Stomach (tissue), 4 donors: ENCODE data around the gene TTC34.

Source experiments
- EP300 ChIP-seq: sonication (generic); formaldehyde crosslinking; IDR thresholded peaks from one replicate; pipeline ENCODE4 v1.6.1; 2017; ENCODE audit warnings: antibody characterized with exemption
- POLR2A ChIP-seq, 4 donors: fragments of 450-650 bp; IDR thresholded peaks; one replicate each; pipeline ENCODE4 v1.6.1; 2016; ENCODE audit warnings: antibody characterized with exemption in 4 of 4, control low read depth in 2 of 4, mild to moderate bottlenecking in 1 of 4, moderate library complexity in 1 of 4
- POLR2AphosphoS5 ChIP-seq, 3 donors: sonication (generic); formaldehyde crosslinking; IDR thresholded peaks; one replicate each; pipeline ENCODE4 v1.6.1; 2016; ENCODE audit warnings: antibody characterized with exemption in 3 of 3
- TF ChIP-seq, protein P1 (sequence below), 7 experiments: fragments of 450-650 bp in 4 of 7; fragments of 200-600 bp in 3 of 7; sonication (generic) in 3 of 7; IDR thresholded peaks; one replicate each; pipeline ENCODE4 v1.5.1; 2016 to 2019; ENCODE audit warnings: antibody characterized with exemption in 7 of 7, control low read depth in 2 of 7, mild to moderate bottlenecking in 1 of 7

DNA sequence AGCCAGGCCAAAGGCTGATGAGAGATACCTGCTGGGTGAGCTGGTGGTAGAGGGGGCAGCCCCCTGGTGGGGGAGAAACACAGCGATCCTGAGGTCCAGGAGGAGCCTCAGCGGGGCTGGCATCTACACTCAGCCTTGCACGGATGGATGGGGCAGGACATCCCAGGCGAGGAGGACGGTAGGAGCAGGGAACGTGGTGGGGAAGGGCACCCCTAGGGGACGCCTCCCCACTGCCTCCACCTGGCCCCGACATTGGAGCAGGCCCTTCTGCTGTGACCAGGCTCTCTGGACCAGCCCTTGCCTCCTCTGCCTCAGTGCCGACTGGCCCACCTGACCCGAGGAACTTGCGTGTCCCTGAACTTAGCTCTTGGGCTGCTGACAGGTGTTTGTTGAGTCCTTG is 162.3 kb downstream of the TTC34 start:
- no peak for TF ChIP-seq POLR2AphosphoS5 (IDR thresholded peaks at IDR 0.05)
- TF ChIP-seq POLR2A (IDR thresholded peaks at IDR 0.05), result no peak
- TF ChIP-seq, protein P1, sequence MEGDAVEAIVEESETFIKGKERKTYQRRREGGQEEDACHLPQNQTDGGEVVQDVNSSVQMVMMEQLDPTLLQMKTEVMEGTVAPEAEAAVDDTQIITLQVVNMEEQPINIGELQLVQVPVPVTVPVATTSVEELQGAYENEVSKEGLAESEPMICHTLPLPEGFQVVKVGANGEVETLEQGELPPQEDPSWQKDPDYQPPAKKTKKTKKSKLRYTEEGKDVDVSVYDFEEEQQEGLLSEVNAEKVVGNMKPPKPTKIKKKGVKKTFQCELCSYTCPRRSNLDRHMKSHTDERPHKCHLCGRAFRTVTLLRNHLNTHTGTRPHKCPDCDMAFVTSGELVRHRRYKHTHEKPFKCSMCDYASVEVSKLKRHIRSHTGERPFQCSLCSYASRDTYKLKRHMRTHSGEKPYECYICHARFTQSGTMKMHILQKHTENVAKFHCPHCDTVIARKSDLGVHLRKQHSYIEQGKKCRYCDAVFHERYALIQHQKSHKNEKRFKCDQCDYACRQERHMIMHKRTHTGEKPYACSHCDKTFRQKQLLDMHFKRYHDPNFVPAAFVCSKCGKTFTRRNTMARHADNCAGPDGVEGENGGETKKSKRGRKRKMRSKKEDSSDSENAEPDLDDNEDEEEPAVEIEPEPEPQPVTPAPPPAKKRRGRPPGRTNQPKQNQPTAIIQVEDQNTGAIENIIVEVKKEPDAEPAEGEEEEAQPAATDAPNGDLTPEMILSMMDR (IDR thresholded peaks at IDR 0.05), result no peak
- no peak for TF ChIP-seq EP300
